MM.1S (cell line): ENCODE data around the gene POLD2.

Source experiments
- CTCF ChIP-seq: fragments of 300-600 bp; sonication (generic); IDR thresholded peaks from 2 replicates; pipeline ENCODE4 v1.5.1; 2016; ENCODE audit warnings: antibody characterized with exemption, low read length, mixed read lengths
- EZH2 ChIP-seq: fragments of 300-600 bp; sonication (generic); optimal IDR thresholded peaks from 2 replicates; pipeline ENCODE3; 2017; ENCODE audit warnings: low read depth, mild to moderate bottlenecking, antibody characterized with exemption, low read length, mixed read lengths

GRCh38 chr7:44106311-44107065 is 16.9 kb downstream of the POLD2 start:
- no peak for TF ChIP-seq CTCF
- no peak for TF ChIP-seq EZH2
